Pancreas (tissue), 10 donors: Measurements from ENCODE around the gene HAGHL. TPM values are rescaled to one million over a fixed set of nuclear protein-coding genes. Genes with fewer than 3 reads are reported as not detected.

Experiments used
- ATAC-seq, 4 donors: fragments of 200-7000 bp; cut with Tn5 transposase; one replicate each; pipeline versions ENCODE4 v1.8.0 to v1.9.1; 2020; ENCODE audit warnings: mild to moderate bottlenecking in 4 of 4, moderate library complexity in 4 of 4
- DNase-seq, 6 donors: peaks; one replicate each; pipeline ENCODE4 v3.0.0-alpha.2; 2020
- FAIRE-seq: peaks from 2 replicates; lab custom pipeline; 2012; peaks lifted over from hg19 to GRCh38; lab: Jason Lieb, UNC
- H3K27ac ChIP-seq, 4 donors: fragments of 200-600 bp; sonication (generic); 1 replicate in 3 of 4; 2 replicates in 1 of 4; pipeline versions ENCODE4 v1.5.0 to v1.8.0; 2020
- H3K27me3 ChIP-seq, 4 donors: fragments of 200-600 bp; one replicate each; pipeline ENCODE4 v1.8.0; 2021
- H3K36me3 ChIP-seq, 3 donors: fragments of 200-600 bp; sonication (generic) in 1 of 3; one replicate each; pipeline versions ENCODE4 v1.5.0 to v1.8.0; 2020 to 2021
- H3K4me1 ChIP-seq, 3 donors: fragments of 200-600 bp; one replicate each; pipeline ENCODE4 v1.8.0; 2021
- H3K4me3 ChIP-seq, 4 donors: fragments of 200-600 bp; sonication (generic) in 2 of 4; one replicate each; pipeline versions ENCODE4 v1.5.0 to v1.8.0; 2020 to 2021
- H3K9me3 ChIP-seq, 4 donors: fragments of 200-600 bp; one replicate each; pipeline ENCODE4 v1.8.0; 2021
- CTCF ChIP-seq, 4 donors: fragments of 200-600 bp; sonication (generic) in 3 of 4; IDR thresholded peaks; one replicate each; pipeline versions ENCODE4 v1.5.0 to v1.8.0; 2021; ENCODE audit warnings: antibody characterized with exemption in 4 of 4
- whole genome bisulfite sequencing, 2 donors: extraction: QIAGEN DNeasy Blood & Tissue Kit; methylation state at CpG; one replicate each; pipeline ENCODE4 v1.1.7; 2013; 5-methylcytosine and 5-hydroxymethylcytosine counted together
- intact Hi-C, 3 donors: fragments of 100-400 bp; cut with DNase I; formaldehyde crosslinking; loops; one replicate each; pipeline versions ENCODE4 v1.11.1 to v1.14.2; 2022
- polyA plus RNA-seq, 2 donors: library from polyadenylated mRNA; stranded (reverse); fragments of 200-250 nt; gene quantifications; one replicate each; pipeline ENCODE4 v1.2.3, GENCODE V29; 2013
- total RNA-seq, 6 donors: library from RNA; stranded (reverse); fragmentation: NEBNext Ultra II Directional in 4 of 6; extraction: Animal tissue kit (Norgen Biotek cat#: 25700) in 4 of 6; gene quantifications; one replicate each; pipeline versions ENCODE4 v1.2.1 to v1.2.4, GENCODE V29; 2021 to 2023
- donor health status: healthy with polysubstance abuse.
- donor health status: DM: no; HTN: no; CAD: no; lungs with moderate emphysema.
- donor health status: DM: no; HTN: no; CAD: no.
- donor health status: control.
- donor health status: control.
- donor health status: Bipolar disorder and iron deficiency.
- donor health status: DM: yes; HTN: yes; CAD: no.
- donor health status: DM: no; HTN: no; CAD: no.
- donor health status: DM: no; HTN: no; CAD: no.
- donor health status: DM: yes; HTN: yes; CAD: no.

HAGHL gene
- total and polyA plus RNA-seq, 8 donors, result 0.47 to 17.5 (median 1.6) TPM

DNA sequence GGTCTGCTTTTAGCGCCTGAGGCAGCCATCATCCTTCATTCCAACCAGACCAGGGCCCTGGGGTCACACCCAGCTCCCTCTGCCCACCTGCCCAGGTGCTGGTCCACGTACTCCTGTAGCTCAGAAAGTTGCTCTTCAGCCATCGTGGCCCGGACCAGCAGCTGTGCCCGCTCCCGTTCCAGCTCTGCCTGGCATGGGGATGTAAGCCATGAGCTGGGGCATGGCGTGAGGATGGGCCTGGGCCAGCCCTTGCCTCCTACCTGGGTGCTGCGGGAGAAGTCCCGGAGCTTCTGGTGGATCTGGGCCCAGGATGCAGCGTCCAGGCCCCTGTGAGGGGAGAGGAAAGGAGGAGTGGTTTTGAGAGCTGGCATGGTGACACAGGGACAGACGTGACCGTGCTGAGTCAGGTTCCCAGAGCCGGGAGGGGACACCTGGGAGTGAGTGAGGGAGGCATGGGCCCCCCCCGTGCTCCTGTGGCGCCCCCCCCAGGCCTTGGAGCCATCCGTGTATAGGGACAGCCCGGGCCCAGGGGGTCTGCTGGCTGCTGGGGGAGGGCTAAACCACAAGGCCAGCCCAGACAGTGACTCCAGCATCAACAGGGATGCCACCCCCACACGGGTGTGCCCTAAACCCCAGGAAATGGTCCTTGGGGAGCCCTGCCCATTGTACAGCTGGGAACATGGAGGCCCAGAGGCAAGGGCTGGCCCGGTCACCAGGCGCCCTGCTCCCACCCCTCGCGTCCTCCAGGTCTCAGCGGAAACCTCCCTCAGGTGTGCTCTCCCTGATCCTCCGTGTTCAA lies 3.9 kb upstream of the HAGHL start:
- FAIRE-seq (no peak), DNase-seq (peak in 2 of 6 donors; percentile 42 to 82), ATAC-seq (no peak)
- Histone ChIP-seq H3K27me3 (no peaks in the 10 kb centered on the region), H3K36me3 (no peaks in the 10 kb centered on the region), H3K4me1 (peaks cover 15 to 26% (median 20%) of the 10 kb centered on the region in 3 donors), H3K9me3 (no peaks in the 10 kb centered on the region), H3K4me3 (no peak overlapping the region), H3K27ac (no peak overlapping the region)
- WGBS, 2 donors, result 84% methylated on average over 22 to 24 of the region's 24 CpGs
- intact Hi-C loops, result no loop called here
- no peak for TF ChIP-seq CTCF (IDR thresholded peaks at IDR 0.05)

DNA sequence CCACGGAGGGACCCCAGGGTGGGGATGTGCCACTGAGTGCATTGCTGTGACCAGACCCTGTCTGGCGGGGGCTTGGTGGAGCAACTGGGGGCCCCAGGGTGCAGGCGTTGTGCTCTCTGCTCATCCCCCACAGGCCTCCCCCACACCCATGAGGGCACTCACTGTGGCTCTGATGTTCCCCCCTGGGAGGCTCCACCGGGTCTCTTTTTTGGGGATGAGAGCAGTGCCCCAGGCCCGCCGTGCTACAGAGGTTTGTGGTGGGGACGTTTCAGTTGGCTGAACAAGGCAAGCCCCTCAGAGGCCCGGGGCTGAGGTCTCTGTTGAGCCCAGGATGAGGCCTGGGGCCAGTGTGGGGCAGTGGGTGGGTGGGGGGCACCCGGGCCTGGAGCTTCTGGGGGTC lies 3.2 kb upstream of the HAGHL start:
- Histone ChIP-seq H3K27me3 (no peaks in the 10 kb centered on the region), H3K4me3 (no peak overlapping the region), H3K4me1 (peaks cover 15 to 32% (median 25%) of the 10 kb centered on the region in 3 donors), H3K9me3 (no peaks in the 10 kb centered on the region), H3K27ac (no peak overlapping the region), H3K36me3 (no peaks in the 10 kb centered on the region)
- ATAC-seq (no peak), FAIRE-seq (no peak), DNase-seq (peak in 1 of 6 donors; percentile 70)
- WGBS, 2 donors, result 78 to 83% methylated on average over 9 of the region's 9 CpGs
- intact Hi-C loops, result no loop called here
- no peak for TF ChIP-seq CTCF (IDR thresholded peaks at IDR 0.05)

GRCh38 chr16:724188-725040 lies 2.5 kb upstream of the HAGHL start:
- Histone ChIP-seq H3K4me3 (no peak overlapping the region), H3K9me3 (no peaks in the 10 kb centered on the region), H3K4me1 (peaks cover 15 to 32% (median 24%) of the 10 kb centered on the region in 3 donors), H3K27ac (no peak overlapping the region), H3K36me3 (no peaks in the 10 kb centered on the region), H3K27me3 (no peaks in the 10 kb centered on the region)
- no peak for FAIRE-seq
- no peak for TF ChIP-seq CTCF (IDR thresholded peaks at IDR 0.05)
- intact Hi-C loops, result no loop called here
- DNase-seq, result peak in 2 of 6 donors; percentile 37 to 78
- ATAC-seq, result no peak
- WGBS, 2 donors, result 58 to 61% methylated on average over 26 to 29 of the region's 29 CpGs

- no peak for TF ChIP-seq CTCF (IDR thresholded peaks at IDR 0.05)
- no peak overlapping the region for H3K4me3 ChIP-seq
- ATAC-seq (no peak), DNase-seq (no peak), FAIRE-seq (no peak)
- intact Hi-C loops, result no loop called here
- H3K27ac ChIP-seq, result no peak overlapping the region
- H3K36me3 ChIP-seq, result no peaks in the 10 kb centered on the region
- no peaks in the 10 kb centered on the region for H3K9me3 ChIP-seq
- H3K4me1 ChIP-seq, result peaks cover 10 to 26% (median 18%) of the 10 kb centered on the region in 3 donors
- 62 to 77% methylated on average over 7 of the region's 7 CpGs for WGBS, 2 donors
- H3K27me3 ChIP-seq, result no peaks in the 10 kb centered on the region
These were observed 1.9 kb upstream of the HAGHL start for GRCh38 chr16:725041-725376.
